DOHH2 (cell line): ENCODE measurements around the gene WNT7A.
A peak's percentile ranks its signal among the peaks of the same experiment; 100 is the strongest.

Source experiments
- H3F3A ChIP-seq: fragments of 200-600 bp; sonication (generic), shearing (Covaris generic); 2 replicates; pipeline ENCODE4 v1.6.0; 2016; ENCODE audit warnings: antibody characterized with exemption, mild to moderate bottlenecking; ENCODE audit not compliant: control insufficient read depth, insufficient read depth
- H3K27ac ChIP-seq: fragments of 200-600 bp; sonication (generic); 2 replicates; pipeline ENCODE4 v1.5.1; 2014; ENCODE audit warnings: low read depth, mild to moderate bottlenecking, low read length, moderate library complexity
- H3K27me3 ChIP-seq: fragments of 200-600 bp; sonication (generic); 2 replicates; pipeline ENCODE4 v1.6.1; 2014; ENCODE audit warnings: mild to moderate bottlenecking, low read length, mixed read lengths; ENCODE audit not compliant: control insufficient read depth
- H3K36me3 ChIP-seq: fragments of 200-600 bp; sonication (generic); 2 replicates; pipeline ENCODE4 v1.6.1; 2014; ENCODE audit warnings: mild to moderate bottlenecking, low read length, moderate library complexity, mixed read lengths; ENCODE audit not compliant: control insufficient read depth
- H3K4me1 ChIP-seq: fragments of 200-600 bp; sonication (generic); 2 replicates; pipeline ENCODE4 v1.6.1; 2014; ENCODE audit warnings: mild to moderate bottlenecking, low read length, mixed read lengths; ENCODE audit not compliant: control insufficient read depth
- H3K4me2 ChIP-seq: fragments of 200-600 bp; sonication (generic); 2 replicates; pipeline ENCODE4 v1.6.0; 2014; ENCODE audit warnings: mild to moderate bottlenecking, low read length, moderate library complexity
- H3K4me3 ChIP-seq: fragments of 200-600 bp; sonication (generic); 2 replicates; pipeline ENCODE4 v1.5.1; 2014; ENCODE audit warnings: mild to moderate bottlenecking, low read length, mixed read lengths
- H3K79me2 ChIP-seq: fragments of 200-600 bp; sonication (generic); 2 replicates; pipeline ENCODE4 v1.6.1; 2014; ENCODE audit warnings: mild to moderate bottlenecking, low read length, mixed read lengths; ENCODE audit not compliant: control insufficient read depth
- H3K9me2 ChIP-seq: fragments of 200-600 bp; sonication (generic); replicated peaks from 2 replicates; pipeline ENCODE4 v1.6.1; 2014; ENCODE audit warnings: mild to moderate bottlenecking, low read length, mixed read lengths; ENCODE audit not compliant: control insufficient read depth
- H3K9me3 ChIP-seq: fragments of 200-600 bp; sonication (generic); 2 replicates; pipeline ENCODE4 v1.6.1; 2014; ENCODE audit warnings: antibody characterized with exemption, low read length, mixed read lengths; ENCODE audit not compliant: control insufficient read depth, insufficient read depth
- H4K20me1 ChIP-seq: fragments of 200-600 bp; sonication (generic); 2 replicates; pipeline ENCODE4 v1.6.0; 2014; ENCODE audit warnings: low read depth, mild to moderate bottlenecking, antibody characterized with exemption, low read length, moderate library complexity; ENCODE audit not compliant: control insufficient read depth, insufficient read depth
- CTCF ChIP-seq: fragments of 200-600 bp; sonication (generic); IDR thresholded peaks from one replicate; pipeline ENCODE4 v1.5.1; 2014; ENCODE audit warnings: antibody characterized with exemption, mild to moderate bottlenecking, low read depth, low read length; ENCODE audit not compliant: poor library complexity, severe bottlenecking
- EZH2phosphoT487 ChIP-seq: fragments of 200-600 bp; sonication (generic); IDR thresholded peaks from 2 replicates; pipeline ENCODE4 v1.6.1; 2017; ENCODE audit warnings: borderline replicate concordance, mild to moderate bottlenecking, antibody characterized with exemption, low read length, moderate library complexity, mixed read lengths

WNT7A gene

GRCh38 chr3:13896473-13897154, 16.7 kb upstream of the WNT7A start:
- H3K36me3 ChIP-seq = no peaks in the 10 kb centered on the region
- peak overlapping the region; percentile 78 for H3K4me2 ChIP-seq
- no peaks in the 10 kb centered on the region for H4K20me1 ChIP-seq
- H3K4me3 ChIP-seq = no peak overlapping the region
- H3K9me2 ChIP-seq = no peaks in the 10 kb centered on the region
- peaks cover 27% of the 10 kb centered on the region for H3K27me3 ChIP-seq
- 0 out of 2 replicates have a peak, but pooled peaks cover 2% of the 10 kb centered on the region for H3K9me3 ChIP-seq
- H3F3A ChIP-seq = peaks cover 3% of the 10 kb centered on the region; the same call in 1 of the 2 replicates
- no peaks in the 10 kb centered on the region for H3K79me2 ChIP-seq
- no peak overlapping the region for H3K27ac ChIP-seq
- peaks cover 11% of the 10 kb centered on the region for H3K4me1 ChIP-seq
- TF ChIP-seq CTCF = peak; percentile 86
- TF ChIP-seq EZH2phosphoT487 = no peak

- H3K4me2 ChIP-seq = peak overlapping the region; percentile 78
- peaks cover 27% of the 10 kb centered on the region for H3K27me3 ChIP-seq
- no peak overlapping the region for H3K27ac ChIP-seq
- H3F3A ChIP-seq = peaks cover 3% of the 10 kb centered on the region; the same call in 1 of the 2 replicates
- TF ChIP-seq EZH2phosphoT487 = peak; percentile 64; the same call in 1 of the 2 replicates
- TF ChIP-seq CTCF = no peak
- H3K9me2 ChIP-seq = no peaks in the 10 kb centered on the region
- peaks cover 11% of the 10 kb centered on the region for H3K4me1 ChIP-seq
- no peaks in the 10 kb centered on the region for H3K36me3 ChIP-seq
- H3K79me2 ChIP-seq = no peaks in the 10 kb centered on the region
- H3K4me3 ChIP-seq = peak overlapping the region; percentile 71
- no peaks in the 10 kb centered on the region for H4K20me1 ChIP-seq
- H3K9me3 ChIP-seq = no peaks in the 10 kb centered on the region
These were observed 15.6 kb upstream of the WNT7A start for GRCh38 chr3:13895155-13896105.

GRCh38 chr3:13894807-13895154, 14.9 kb upstream of the WNT7A start:
- Histone ChIP-seq H3F3A (peaks cover 3% of the 10 kb centered on the region; the same call in 1 of the 2 replicates), H3K36me3 (no peaks in the 10 kb centered on the region), H3K79me2 (no peaks in the 10 kb centered on the region), H3K9me2 (no peaks in the 10 kb centered on the region), H3K27ac (no peak overlapping the region), H3K4me1 (peaks cover 11% of the 10 kb centered on the region), H3K9me3 (no peaks in the 10 kb centered on the region), H4K20me1 (no peaks in the 10 kb centered on the region), H3K27me3 (peaks cover 27% of the 10 kb centered on the region), H3K4me3 (no peak overlapping the region; the same call in 1 of the 2 replicates), H3K4me2 (peak overlapping the region; percentile 78)
- no peak for TF ChIP-seq EZH2phosphoT487
- no peak for TF ChIP-seq CTCF
